Stomach smooth muscle (tissue), 2 donors: ENCODE results near the gene CIAO3.
A peak's percentile ranks its signal among the peaks of the same experiment; 100 is the strongest.

Experiments
- H3K27ac ChIP-seq: one replicate; pipeline ENCODE4 v1.7.0; 2013; ENCODE audit warnings: mild to moderate bottlenecking, low read length, inconsistent platforms
- H3K27me3 ChIP-seq, 2 donors: one replicate each; pipeline ENCODE4 v1.7.0; 2013; ENCODE audit warnings: low read length in 2 of 2; ENCODE audit not compliant: insufficient read depth in 2 of 2, control insufficient read depth in 1 of 2
- H3K36me3 ChIP-seq, 2 donors: one replicate each; pipeline ENCODE4 v1.7.0; 2013; ENCODE audit warnings: low read length in 2 of 2; ENCODE audit not compliant: control insufficient read depth in 2 of 2, insufficient read depth in 2 of 2
- H3K4me1 ChIP-seq: one replicate; pipeline ENCODE4 v1.7.0; 2013; ENCODE audit warnings: low read length; ENCODE audit not compliant: control insufficient read depth, insufficient read depth
- H3K4me3 ChIP-seq, 2 donors: one replicate each; pipeline ENCODE4 v1.7.0; 2013; ENCODE audit warnings: low read length in 2 of 2
- H3K9ac ChIP-seq, 2 donors: one replicate each; pipeline ENCODE4 v1.7.0; 2013; ENCODE audit warnings: low read length in 2 of 2, mild to moderate bottlenecking in 1 of 2
- H3K9me3 ChIP-seq, 2 donors: one replicate each; pipeline ENCODE4 v1.7.0; 2013; ENCODE audit warnings: low read length in 2 of 2; ENCODE audit not compliant: control insufficient read depth in 2 of 2
- donor health status: healthy.
- donor health status: Pancreatic carcinoma.

Gene CIAO3

DNA sequence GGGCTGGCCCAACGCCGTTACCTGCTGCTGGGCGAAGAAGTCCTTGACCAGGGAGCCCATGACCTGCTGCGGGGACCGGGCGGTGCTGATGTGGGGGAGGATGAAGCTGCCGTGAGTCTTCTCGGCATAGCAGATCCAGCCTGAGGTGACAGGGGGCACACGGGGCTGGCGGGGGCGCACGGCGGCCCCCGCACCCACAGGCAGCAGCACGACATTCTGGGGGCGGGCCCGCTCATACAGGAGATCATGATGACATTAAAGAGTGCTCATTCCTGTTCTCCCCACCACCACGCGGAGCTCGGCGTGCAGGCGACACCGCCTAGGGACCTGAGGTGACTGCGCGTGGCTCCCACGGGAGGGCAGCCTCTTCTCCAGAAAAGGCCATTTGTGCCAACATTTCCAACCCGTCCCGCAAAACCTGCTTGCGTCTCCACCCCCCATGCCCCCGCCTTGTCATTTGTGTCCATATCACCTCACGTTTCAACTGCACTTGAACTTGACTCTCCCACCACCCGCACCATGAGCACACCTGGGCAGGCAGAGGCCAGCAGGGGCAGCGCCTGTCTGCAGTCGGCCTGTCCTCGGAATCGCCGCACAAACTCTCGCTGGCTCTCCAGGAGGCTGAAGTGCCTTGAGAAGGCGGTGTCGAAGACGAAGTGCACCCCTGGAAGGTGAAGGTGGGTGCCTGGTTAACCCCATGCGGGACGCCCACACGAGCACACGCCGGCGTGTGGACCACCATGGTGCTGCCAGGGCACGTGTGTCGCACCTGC lies 6.4 kb downstream of the CIAO3 start:
- H3K27me3 ChIP-seq = no peaks in the 10 kb centered on the region
- H3K27ac ChIP-seq = no peak overlapping the region
- no peak overlapping the region for H3K4me3 ChIP-seq
- peaks cover 14 to 41% of the 10 kb centered on the region in 2 donors for H3K36me3 ChIP-seq
- H3K9me3 ChIP-seq = no peaks in the 10 kb centered on the region
- H3K9ac ChIP-seq = no peak overlapping the region
- peaks cover under 1% of the 10 kb centered on the region for H3K4me1 ChIP-seq

DNA sequence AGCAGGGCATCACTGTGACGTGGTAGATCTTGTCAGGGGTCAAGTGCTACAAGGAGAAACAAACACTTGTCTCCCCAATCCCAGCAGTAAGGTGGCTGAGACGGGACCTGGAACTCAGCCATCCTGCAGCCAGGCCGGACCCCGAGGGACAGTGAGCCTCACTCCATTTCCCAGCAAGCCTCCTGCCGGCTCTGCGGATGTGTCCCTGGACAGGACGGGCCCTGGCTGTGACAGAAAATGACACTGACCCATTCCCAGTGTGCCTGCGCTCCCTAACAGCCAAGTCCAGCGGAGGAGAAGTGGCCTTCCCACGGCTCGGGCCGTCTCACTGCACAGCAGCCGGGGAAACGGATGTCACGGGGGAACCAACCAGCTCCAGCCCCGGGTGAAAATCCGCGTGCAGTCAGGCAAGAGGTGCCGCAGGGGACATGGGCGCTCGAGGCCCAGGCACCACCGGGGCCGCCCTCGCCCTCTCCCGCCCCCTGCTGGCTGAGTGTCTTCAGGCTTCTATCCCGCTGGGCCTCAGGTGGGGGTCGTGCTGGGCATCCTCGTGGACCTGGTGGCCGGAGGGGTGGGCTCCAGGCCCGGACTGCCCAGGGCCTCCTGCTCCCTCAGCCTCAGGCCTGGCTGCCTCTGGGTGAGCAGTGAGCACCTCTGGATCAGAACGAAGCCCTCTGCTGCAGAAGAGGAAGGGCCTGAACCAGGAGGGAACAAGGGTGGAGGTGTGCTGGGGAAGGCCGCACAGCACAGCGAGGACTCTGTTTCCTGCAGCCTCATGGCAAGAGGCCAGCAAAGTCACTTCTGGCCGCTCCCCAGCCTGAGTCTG lies 7.2 kb downstream of the CIAO3 start:
- Histone ChIP-seq H3K4me3 (no peak overlapping the region), H3K36me3 (peaks cover 14 to 41% of the 10 kb centered on the region in 2 donors), H3K4me1 (peaks cover under 1% of the 10 kb centered on the region), H3K9me3 (no peaks in the 10 kb centered on the region), H3K9ac (no peak overlapping the region), H3K27me3 (peaks cover 0 to under 1% of the 10 kb centered on the region in 2 donors), H3K27ac (no peak overlapping the region)

DNA sequence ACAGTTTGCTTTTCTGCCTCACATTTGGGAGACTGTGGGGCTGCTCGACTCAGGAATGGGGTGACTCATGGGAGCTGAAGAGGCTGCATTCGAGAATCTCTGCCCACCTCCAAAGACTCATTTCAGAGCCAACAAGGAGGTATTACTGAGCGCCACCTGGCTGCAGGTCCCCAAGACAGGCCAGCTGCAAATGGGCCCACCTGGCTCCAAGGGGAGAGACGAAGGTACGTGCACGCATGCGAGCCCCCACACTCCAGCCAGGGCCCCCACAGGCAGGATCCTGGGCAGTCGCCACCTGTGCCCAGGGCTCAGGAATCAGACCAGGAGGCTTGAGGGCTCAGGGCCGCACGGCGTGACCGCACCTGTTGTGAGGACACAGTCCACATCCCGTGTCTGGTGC lies 7.9 kb downstream of the CIAO3 start:
- peaks cover 0 to 3% of the 10 kb centered on the region in 2 donors for H3K27me3 ChIP-seq
- no peak overlapping the region for H3K9ac ChIP-seq
- H3K4me3 ChIP-seq = no peak overlapping the region
- H3K9me3 ChIP-seq = no peaks in the 10 kb centered on the region
- H3K27ac ChIP-seq = no peak overlapping the region
- peaks cover 6% of the 10 kb centered on the region for H3K4me1 ChIP-seq
- H3K36me3 ChIP-seq = peaks cover 14 to 40% of the 10 kb centered on the region in 2 donors

DNA sequence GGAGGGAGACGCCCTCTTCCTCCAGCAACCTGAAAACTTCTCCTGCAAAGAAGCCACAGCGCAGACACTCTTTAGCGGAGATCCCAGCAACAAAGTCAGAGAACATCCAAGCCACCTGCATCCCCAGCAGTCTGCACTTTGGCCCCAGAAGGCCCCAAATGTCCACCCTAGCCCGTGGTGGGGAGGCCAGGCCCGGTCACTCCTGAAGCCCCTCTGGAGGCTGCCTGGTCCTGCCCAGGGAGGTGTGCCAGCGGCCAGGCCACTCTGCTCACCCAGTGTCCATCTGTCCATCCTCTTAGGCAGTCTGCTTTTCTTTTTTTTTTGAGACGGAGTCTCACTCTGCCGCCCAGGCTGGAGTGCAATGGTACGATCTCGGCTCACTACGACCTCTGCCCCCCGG lies 8.5 kb downstream of the CIAO3 start:
- Histone ChIP-seq H3K4me3 (no peak overlapping the region), H3K27me3 (peaks cover 5 to 7% of the 10 kb centered on the region in 2 donors), H3K9me3 (no peaks in the 10 kb centered on the region), H3K4me1 (peaks cover 11% of the 10 kb centered on the region), H3K27ac (no peak overlapping the region), H3K36me3 (peaks cover 12 to 34% of the 10 kb centered on the region in 2 donors), H3K9ac (no peak overlapping the region)

DNA sequence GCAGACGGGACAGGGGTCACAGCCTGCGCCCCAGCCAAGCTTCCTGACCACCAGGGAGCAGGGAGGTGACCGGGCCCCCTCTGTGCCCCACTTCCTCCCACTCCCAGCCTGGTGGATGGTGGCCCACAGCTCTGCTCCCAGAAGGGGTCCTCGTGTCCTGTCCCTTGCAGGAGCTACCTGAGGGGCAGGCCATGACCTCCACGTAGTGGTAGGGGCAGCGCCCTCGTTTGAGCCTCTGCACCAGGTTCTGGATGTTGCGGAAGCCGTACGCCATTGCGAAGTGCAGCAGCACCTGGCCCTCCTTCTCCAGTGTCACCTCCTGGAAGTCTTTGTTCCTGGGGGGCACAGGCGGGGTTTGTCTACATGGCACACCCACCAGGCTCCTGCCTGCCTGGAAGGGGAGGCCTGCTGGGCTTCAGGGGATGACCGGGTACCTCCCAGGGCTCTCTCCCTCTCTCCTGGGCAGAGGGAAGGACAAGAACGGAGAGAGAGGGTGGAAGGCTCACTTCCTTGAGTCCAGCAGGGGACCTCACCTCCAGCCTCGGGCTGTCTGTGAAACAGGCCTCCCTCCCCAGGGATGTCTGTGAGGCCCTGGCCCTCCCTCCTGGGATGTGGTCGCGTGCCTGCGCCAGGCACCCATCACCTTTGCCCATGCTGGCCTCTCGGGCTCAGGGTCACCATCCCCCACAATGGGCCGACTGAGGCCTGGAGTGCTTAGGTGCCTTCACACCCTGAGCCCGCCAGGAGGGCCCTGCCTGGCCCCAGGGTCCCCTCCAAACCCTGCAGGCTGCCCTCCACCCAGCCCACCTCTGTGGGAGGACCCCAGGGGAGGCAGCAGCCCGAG lies 9.9 kb downstream of the CIAO3 start:
- Histone ChIP-seq H3K9me3 (no peaks in the 10 kb centered on the region), H3K27ac (no peak overlapping the region), H3K9ac (no peak overlapping the region), H3K4me1 (peaks cover 22% of the 10 kb centered on the region), H3K36me3 (peaks cover 2 to 23% of the 10 kb centered on the region in 2 donors), H3K27me3 (peaks cover 15 to 17% of the 10 kb centered on the region in 2 donors), H3K4me3 (no peak overlapping the region)

DNA sequence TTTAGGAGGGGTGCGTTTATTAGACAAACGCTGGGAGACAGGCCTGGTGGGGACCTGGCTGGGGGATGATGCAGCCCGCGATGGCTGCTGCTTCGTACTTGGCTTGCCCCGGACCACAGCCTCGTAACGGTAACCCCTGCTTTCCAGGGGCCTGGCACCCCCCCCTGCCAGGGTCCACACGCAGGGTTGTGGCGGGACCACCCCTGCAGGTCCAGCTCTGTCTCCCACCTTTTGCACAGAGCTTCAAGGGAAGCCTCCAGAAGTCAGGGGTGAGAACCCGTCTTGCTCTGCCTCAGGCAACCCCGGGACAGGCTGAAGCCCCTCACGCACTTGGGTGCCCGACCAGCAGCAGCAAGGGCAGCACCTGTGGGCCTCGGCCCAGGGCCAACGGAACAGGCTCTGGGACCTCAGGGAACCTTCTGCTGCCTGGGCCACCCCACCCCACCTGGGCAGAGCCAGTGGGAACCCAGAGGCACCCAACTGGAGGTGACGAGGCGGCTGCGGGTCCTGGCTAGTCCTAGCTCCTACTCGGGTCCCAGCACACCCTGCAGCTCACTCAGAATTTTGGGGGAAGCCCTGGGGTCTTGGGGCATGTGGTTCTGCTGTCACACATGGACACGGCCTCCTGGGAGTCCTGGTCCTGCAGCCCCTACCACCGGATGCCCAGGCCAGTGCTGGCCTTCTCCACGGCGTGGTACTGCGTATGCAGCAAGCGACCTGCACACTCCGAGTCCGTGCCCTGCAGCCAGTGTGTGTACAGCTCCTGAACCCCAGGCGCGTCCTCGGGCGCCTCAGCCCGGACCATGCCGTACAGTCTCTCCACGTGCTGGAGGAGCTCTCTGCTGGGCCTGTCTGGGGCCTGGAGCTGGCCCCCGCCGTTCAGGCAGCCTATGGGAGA lies 10.8 kb downstream of the CIAO3 start:
- H3K27me3 ChIP-seq = peaks cover 22 to 23% of the 10 kb centered on the region in 2 donors
- H3K27ac ChIP-seq = no peak overlapping the region
- peaks cover 22% of the 10 kb centered on the region for H3K4me1 ChIP-seq
- H3K9ac ChIP-seq = no peak overlapping the region
- no peak overlapping the region for H3K4me3 ChIP-seq
- H3K9me3 ChIP-seq = no peaks in the 10 kb centered on the region
- H3K36me3 ChIP-seq = peaks cover 0 to 19% of the 10 kb centered on the region in 2 donors

DNA sequence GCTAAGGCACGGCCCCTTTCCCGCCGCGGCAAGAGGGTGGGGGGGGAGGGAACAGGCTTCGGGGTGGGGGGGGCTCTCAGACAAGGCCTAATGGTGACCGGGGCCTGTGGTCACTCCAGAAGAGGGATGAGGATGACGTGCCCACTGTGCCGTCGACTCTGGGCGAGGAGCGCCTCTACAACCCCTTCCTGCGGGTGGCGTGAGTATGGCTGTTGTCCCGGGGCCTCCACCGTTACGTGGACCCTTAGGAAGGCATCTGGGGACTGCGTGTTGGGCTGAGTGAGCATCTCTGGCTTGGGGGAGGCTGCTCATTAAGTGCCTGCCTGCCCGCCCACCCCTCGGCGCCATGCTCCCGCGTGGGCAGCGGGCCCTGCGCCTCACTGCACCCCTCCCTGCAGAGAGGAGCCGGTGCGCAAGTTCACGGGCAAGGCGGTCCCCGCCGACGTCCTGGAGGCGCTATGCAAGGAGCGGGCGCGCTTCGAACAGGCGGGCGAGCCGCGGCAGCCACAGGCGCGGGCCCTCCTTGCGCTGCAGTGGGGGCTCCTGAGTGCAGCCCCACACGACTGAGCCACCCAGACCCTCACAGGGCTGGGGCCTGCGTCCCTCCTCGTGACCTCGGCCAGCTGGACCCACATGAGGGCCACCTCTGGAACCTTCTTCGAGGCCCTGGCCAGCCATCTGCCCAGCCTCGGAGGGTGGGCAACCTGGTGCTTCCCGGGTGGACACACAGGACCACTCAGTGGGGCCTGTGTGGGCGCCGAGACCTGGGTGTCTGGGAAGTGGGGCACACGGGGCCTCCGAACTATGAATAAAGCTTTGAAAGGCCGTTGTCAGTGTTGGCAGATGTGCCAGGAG lies 11.7 kb downstream of the CIAO3 start:
- Histone ChIP-seq H3K9me3 (no peaks in the 10 kb centered on the region), H3K27ac (no peak overlapping the region), H3K9ac (no peak overlapping the region), H3K4me3 (no peak overlapping the region), H3K27me3 (peaks cover 22 to 26% of the 10 kb centered on the region in 2 donors), H3K36me3 (peaks cover 0 to 13% of the 10 kb centered on the region in 2 donors), H3K4me1 (peaks cover 22% of the 10 kb centered on the region)

DNA sequence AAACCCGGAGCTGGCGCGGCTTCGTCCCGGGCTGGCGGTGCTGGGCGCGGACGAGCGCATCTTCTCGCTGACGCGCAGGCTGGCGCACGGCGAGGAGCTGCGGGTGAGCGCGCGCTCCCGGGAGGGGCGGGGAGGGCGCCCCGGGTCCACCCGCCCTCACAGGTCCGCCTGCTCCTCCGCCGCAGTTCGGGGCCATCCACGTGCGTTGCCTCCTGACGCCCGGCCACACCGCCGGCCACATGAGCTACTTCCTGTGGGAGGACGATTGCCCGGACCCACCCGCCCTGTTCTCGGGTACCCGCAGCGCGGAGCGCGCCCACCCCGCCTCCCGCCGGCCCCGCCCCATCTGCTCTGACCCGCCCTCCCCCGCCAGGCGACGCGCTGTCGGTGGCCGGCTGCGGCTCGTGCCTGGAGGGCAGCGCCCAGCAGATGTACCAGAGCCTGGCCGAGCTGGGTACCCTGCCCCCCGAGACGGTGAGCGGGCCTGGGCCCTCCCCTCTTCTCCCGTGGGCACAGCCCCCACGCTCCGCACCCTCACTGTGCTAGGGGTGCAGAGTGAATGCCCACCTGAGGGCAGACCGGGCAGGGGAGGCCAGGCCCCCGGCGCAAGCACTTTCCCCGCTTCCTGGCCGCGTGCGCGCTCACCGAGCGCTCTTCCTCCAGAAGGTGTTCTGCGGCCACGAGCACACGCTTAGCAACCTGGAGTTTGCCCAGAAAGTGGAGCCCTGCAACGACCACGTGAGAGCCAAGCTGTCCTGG lies 12.5 kb downstream of the CIAO3 start:
- Histone ChIP-seq H3K36me3 (peaks cover 0 to 7% of the 10 kb centered on the region in 2 donors), H3K9me3 (no peaks in the 10 kb centered on the region), H3K27me3 (peaks cover 22 to 26% of the 10 kb centered on the region in 2 donors), H3K27ac (no peak overlapping the region), H3K9ac (no peak overlapping the region), H3K4me1 (peaks cover 22% of the 10 kb centered on the region), H3K4me3 (peak overlapping the region in 1 of 2 donors; percentile 52)
